HG03575 (cell line): ENCODE data around the gene RREB1.
"Not testable (repeated sequence)": the region's sequence is repeated elsewhere in the genome, so short reads cannot be mapped to it uniquely, and the experiment has no call there.

Source experiments
- ATAC-seq: cut with Tn5 transposase; IDR thresholded peaks from one replicate; pipeline ENCODE4 v1.9.1; 2021; ENCODE audit not compliant: unreplicated experiment, insufficient number of reproducible peaks, low FRiP score; ENCODE audit errors: extremely low read depth

Gene RREB1

DNA sequence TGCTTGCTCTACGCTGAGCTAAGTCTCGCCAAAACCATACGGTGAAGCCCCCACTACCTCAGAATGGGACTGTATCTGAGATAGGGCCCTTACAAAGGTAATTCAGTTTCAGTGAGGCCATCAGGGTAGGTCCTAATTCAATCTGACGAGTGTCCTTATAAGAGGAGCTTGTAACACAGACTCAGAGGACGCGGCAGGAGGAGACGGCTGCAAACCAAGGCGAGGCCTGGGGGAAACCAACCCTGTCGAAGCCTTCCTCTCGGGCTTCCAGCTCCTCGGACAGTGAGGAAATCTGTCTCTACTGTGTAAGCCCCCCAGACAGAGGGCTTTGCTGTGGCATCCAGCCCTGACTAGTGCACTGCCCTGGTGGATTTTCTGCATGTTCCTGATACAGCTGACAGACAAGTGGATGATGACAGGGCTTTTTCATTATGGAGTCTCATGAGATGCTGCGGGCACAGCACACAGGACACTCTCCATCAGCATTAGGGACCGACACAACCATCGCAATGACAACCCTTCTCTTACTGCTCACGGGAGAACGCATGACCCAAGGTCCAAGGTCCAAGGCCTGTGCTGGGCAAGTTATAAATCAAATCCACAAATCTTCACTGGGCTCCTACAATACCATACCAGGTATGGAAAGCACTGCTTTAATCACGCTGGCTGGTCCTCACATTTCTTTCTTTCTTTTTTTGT is 157.1 kb downstream of the RREB1 start:
- no peak for ATAC-seq

DNA sequence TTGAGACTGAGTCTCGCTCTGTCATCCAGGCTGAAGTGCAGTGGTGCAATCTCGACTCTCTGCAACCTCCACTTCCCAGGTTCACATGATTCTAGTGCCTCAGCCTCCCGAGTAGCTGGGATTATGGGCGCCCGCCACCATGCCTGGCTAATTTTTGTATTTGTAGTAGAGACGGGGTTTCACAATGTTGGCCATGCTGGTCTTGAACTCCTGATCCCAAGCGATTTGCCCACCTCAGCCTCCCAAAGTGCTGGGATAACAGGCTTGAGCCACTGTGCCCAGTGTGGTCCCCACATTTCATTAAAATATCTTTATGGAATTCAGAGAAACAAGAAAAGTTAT is 157.6 kb downstream of the RREB1 start:
- ATAC-seq: not testable (repeated sequence)

DNA sequence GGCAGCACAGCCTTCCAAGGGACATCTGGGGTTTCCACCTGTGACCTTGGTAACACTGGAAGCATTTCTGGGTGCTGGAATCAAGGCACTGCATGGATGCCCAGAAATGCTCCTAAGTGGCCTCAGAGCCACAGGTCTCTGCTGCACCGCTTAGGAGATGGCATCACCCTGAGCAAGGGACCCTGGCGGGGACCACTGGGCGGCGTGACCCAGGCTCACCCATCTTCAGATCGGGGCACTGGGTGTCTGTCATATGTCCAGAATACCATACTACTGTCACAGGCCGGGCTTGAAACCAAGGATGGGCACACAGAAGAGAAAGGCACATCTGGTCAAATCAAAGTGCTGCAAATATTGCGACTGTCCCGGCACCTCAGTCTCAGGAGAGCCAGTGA is 159.3 kb downstream of the RREB1 start:
- ATAC-seq: no peak

DNA sequence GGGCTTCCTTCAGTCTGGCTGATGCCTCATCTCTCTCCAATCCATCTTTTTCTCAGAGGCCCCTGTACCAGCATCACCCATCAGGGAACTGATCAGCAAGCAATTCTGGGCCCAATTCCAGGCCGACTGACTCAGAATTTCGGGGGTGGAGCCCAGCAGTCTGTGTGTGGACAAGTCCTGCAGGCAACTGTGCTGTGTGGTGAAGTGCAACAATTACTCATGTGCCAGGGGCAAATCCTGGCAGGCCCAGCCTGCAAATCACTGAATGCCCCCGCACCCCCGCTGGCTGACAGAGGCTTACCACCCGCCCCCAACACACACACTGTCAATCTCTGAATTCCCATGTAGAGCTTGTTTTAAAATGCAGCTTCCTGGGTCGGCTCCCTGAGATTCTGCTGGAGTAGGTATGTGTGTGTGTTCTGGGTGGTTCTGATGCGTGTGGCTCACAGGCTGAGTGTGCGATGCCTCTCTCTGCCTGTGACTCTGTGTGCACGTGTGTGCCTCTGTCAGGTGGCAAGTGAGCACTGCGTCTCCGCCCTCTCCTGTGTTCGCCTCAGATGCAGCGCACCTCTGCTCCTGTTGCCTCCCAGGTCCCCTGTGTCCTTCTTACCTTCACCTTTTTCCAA is 159.8 kb downstream of the RREB1 start:
- no peak for ATAC-seq

DNA sequence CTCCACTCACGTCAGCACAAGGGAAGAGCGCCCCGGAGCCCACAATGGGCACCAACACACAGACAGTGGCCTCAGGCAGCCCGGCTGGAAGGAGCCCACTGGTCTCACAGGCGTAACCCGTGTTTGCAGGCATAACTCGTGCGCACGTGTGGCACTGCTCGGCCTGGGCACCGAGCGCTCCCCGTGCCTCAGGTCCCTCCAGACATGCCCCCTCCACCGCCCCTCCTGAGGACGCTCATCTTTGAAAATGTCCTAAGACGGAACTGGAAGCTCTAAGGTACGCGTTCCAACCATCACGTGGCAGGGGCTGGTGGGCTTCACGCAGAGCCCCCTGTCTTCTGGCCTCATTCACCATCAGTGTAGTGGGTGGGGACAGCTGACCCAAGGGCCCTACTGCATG is 160.6 kb downstream of the RREB1 start:
- ATAC-seq: no peak

DNA sequence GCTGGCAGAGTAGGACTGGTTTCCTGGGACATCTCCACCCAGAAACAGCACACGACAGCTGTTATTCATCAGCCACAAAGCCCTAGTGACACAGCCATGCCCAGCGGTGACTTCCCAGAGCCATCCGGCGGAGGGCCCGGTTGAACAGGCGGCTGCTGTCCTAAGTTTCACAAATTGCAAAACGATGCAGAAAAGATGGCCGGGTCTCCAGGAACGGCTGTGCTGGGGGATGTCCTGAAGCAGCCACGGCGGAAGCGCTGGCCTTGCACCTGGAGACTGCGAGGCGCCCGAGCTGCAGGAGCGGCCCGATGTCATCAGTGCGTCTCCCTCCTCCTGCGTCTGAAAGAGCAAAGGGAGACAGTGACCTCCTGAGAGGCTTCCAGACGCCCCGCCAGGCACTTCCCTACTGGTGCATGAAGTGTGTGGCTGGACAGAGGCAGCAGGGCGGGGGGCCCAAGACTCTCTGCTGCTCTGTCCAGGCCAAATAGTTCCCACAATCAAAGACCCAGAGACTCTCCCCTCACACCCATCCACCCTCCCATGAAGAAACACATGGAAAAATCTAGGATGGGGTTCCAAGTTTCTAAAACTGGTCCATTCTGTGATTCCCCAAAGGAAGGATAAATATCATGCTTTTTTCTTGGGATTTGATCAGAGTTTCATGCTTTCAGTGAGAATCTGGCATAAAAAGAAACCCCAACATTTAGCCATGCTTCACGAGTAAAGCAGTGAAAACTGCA is 161.2 kb downstream of the RREB1 start:
- ATAC-seq: no peak

DNA sequence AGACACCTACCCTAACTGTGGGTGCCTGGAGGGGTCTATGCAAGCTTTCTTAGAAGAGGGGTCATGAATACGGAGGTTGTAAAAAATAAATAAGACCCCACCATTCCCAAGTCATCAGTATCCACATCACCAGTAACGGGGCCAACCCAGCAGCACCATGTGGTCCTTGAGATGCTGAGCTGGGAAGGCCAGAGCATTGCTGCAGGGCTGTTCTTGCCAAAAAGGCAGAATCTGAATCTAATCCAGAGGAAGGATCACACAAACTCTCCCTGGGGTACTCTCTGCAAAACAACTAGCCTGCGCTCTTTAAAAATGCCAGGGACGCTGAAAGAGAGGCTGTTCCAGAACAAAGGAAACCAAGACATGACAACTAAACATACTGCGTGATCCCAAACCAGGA is 162.1 kb downstream of the RREB1 start:
- no peak for ATAC-seq

DNA sequence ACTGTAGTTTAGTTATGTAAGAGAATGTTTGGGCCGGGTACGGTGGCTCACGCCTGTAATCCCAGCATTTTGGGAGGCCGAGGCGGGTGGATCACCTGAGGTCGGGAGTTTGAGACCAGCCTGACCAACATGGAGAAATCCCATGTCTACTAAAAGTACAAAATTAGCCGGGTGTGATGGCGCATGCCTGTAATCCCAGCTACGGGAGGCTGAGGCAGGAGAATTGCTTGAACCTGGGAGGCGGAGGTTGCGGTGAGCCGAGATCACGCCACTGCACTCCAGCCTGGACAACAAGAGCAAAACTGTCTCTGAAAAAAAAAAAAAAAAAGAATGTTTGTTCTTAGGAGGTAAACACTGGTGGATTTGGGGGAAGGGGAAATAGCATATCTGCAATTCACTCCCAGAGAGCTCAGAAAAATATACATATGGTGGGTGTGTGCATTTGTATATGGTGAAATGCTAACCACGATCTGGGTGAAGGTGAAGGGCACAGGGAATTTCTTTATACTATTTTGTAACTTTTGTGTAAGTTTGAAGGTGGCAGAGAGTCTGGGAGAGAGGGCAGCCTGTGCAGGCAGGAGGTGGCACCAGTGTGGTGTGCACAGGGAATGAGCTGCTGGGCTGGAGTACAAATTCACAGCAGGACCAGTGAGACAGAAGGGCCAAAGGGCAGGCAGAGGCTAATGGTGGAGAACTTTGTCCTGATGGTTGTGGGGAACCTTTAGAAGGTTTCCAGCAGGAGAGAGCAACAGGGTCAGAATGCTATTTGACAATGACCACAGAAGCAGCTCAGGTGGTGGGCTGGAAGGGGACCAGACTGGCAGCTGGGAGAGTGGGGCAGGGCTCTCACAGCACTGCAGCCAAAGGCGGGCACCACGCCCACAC is 162.8 kb downstream of the RREB1 start:
- no peak for ATAC-seq

DNA sequence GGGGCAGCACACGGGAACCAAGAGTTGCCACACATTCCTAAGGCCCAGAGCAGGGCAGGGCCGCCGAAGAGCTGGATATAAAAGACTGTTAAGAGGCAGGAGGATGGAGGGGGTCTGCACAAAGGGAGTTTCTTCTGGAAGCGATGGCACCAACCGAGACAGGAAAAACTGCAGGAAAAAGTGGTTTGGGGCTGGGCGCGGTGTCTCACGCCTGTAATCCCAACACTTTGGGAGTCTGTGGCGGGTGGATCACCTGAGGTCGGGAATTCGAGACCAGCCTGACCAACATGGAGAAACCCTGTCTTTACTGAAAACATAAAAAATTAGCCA is 163.4 kb downstream of the RREB1 start:
- no peak for ATAC-seq

DNA sequence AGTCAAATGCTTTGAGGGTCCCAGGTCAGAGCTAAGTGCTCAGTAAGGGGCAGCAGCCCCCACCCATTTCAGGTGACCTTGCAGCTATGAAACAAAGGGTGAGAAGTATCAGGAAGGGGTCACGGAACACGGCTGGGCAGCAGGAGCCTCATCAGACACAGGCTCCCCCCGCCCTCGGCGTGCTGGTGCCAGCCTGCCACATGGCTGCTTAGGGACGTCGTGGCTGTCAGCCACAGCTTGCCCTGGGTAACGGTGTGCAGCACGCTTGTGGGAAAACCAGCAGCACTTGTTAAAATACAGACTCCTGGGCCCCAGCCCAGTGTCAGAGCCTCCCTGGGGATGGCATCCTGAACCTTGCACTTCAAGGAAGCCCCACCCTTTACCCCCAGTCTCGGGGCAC is 165.9 kb downstream of the RREB1 start:
- ATAC-seq: no peak

DNA sequence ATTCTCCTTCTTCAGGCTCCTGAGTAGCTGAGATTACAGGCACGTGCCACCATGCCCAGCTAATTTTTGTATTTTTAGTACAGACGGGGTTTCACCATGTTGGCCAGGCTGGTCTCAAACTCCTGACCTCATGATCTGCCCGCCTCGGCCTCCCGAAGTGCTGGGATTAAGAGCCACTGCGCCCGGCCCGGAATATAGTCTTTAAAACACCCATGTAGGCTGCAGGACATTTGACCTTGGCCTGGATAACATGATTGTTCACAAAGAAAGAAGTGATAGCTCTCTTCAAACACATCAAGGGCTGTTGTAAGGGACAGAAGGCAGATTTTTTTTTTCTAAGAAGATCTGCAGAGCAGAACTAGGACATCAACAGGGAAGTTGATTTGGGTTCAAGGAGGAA is 166.8 kb downstream of the RREB1 start:
- ATAC-seq: not testable (repeated sequence)

DNA sequence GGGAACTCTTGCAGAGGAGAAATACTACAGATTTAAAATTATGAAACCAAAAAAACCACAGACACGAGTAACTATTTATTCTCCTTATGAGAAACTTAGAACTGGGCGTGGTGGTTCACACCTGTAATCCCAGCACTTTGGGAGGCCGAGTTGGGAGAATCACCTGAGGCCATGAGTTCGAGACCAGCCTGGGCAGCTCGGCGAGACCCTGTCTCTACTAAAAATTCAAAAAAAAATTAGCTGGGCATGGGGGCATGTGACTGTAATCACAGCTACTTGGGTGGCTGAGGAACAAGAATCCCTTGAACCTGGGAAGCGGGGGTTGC is 168.4 kb downstream of the RREB1 start:
- ATAC-seq: no peak

DNA sequence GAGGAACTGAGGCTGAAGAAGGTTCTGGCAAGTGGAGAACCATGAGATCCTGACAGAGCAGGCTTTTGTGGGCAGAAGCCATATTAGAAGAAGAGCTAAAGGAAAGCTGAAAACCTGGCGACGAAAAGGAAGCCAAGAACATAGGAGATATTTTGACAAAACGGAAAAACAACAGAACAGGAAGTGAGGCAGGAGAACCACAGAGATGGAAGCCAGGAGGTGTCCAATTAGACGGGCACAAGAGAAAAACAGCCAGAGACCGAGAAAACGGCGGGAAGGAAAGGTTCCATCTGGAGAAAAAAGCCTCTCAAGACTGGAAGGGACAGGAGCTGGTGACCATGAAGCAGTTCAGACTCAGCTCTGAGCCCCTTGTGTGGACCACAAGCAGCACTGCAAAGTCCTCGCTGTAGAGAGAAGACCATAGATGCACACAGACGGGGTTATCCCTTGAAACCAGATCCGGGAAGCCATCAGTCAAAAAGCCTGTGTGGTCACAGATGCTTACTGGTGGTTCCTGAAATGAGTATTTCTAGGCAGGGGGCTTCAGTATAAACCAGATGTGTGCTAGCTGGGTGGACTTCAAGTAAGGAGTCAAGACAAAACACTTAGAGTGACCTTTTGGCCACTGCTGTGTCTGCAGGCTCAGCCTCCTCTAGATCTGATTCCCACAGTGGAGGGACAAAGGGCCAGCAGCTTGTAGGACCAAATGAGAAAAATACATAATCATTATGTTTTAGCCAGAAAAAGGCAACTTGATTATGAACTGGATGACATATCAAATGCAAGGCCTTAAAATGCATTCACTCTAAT is 174.5 kb downstream of the RREB1 start:
- ATAC-seq: no peak

DNA sequence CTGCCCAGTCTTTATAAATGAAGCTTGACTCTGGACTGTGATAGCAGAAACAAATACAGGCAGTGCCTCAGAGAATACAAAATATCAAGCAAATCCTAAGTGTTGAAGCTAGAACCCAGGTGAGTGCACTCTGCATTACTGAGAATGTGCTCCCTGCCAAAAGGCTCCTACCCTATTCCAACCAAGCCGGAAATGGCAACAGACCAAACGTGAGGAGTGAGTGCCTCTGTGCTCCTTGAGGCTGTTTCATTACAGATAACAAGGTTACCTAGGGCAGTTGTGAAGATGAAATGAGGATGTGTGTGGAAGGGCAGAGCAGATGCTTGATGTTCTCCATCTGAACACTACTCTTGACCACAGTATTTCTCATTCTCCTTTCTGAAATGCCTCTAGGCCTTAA is 175.9 kb downstream of the RREB1 start:
- ATAC-seq: no peak

DNA sequence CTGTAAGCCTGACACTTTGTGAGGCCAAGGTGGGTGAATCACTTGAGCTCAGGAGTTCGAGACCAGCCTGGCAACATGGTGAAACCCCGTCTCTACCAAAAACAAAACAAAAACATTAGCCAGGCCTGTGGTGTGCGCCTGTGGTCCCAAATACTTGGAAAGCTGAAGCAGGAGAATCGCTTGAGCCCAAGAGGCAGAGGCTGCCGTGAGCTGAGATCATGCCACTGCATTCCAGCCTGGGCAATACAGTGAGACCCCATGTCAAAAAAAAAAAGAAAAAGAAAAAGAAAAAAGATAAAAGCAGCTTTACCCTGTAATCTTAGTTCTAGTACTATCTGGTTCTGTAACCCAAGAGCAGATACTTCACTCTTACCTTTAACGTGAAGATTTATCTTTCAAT is 177.7 kb downstream of the RREB1 start:
- ATAC-seq: no peak

DNA sequence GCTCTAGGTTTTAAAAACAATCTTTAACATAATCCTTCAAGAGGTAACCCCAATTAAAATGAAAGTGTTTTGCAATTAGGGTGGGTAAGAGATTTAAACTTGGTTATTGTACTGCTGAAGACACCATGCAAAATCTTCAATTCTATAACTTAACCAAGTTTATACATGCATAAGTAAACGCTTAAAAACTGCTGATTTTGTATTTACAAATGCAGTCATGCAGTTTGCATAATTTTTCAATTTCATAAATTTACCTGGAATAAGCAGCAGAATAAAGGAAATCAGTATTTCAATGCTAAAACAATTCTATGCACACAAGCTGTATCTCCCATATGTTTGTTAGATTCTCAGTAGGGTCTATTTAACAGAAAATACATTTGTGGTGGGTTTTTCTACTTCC is 182.3 kb downstream of the RREB1 start:
- no peak for ATAC-seq

DNA sequence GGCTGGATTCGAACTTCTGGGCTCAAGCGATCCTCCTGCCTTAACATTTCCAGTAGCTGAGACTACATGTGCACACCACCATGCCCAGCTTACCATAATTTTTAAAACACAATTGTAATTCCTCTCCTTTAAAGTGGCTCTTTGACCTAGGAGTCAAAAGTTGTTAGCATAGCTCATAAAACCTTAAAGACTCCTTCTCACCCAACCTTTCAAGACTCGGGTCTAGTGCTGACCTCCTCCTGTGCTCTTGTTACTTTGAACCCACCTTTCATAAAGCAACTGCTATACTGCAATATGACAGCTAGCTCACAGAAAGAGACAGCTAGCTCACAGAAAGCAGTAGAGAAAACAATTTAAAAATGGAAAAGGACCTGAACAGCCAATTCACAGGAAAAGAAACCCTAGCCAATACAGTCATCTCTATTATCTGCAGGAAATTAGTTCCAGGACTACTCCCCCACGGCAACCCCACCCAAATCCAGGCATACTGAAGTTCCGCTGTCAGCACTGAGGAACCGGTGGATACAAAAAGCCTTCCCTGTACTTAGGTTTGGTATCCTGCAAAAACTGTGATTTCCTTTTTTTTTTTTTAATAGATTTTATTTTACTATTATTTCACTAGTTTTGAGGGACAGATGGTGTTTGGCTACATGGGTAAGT is 185.0 kb downstream of the RREB1 start:
- ATAC-seq: no peak

DNA sequence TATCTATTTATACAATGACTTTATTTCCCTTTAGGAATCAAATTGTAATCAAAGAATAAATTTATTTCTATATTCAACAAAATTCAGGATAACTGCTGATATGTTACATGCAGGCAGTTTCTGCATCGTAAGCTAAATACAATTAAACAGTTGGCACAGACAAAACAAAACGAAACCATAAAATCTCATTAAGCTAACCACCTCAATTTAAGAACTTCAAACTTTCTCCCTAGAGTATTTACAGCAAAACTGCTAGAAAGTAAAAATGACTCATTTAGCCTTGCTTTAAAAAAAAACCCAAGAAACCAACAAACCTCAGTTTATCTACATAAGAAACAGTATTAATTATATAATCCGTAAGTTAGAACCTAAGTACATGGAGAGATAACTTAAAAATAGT is 188.2 kb downstream of the RREB1 start:
- ATAC-seq: no peak

DNA sequence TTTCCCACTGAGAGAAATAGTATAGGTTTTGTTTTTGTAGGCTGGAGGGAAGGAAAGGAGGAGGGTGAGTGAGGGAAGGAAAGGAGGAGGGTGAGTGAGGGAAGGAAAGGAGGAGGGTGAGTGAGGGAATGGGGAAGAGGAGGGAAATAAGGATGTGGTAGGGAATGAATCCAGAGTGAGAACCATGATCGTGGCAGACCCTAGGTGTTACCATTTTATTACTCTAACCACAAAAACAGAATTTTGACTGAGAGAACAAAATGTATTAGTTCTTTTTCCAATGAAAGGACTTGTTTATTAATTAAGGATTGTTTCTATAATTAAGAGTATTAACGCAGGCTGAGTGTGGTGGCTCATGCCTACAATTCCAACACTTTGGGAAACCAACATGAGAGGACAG is 188.8 kb downstream of the RREB1 start:
- no peak for ATAC-seq
